HuH-7 (cell line): ENCODE data around the gene AMZ1.

Source experiments
- DNase-seq: peaks from one replicate; pipeline ENCODE4 v3.0.0; 2011; ENCODE audit warnings: low spot score

Gene AMZ1

GRCh38 chr7:2651847-2652735 lies 35.9 kb upstream of the AMZ1 start:
- no peak for DNase-seq

- DNase-seq: no peak
These were observed 35.3 kb upstream of the AMZ1 start for GRCh38 chr7:2652736-2653060.

GRCh38 chr7:2654059-2654458 lies 33.9 kb upstream of the AMZ1 start:
- DNase-seq: no peak

- DNase-seq: no peak
These were observed 32.0 kb upstream of the AMZ1 start for GRCh38 chr7:2655870-2656614.

GRCh38 chr7:2657208-2657607 lies 30.8 kb upstream of the AMZ1 start:
- no peak for DNase-seq

GRCh38 chr7:2657920-2658671 lies 29.9 kb upstream of the AMZ1 start:
- DNase-seq: no peak

GRCh38 chr7:2658941-2659340 lies 29.1 kb upstream of the AMZ1 start:
- no peak for DNase-seq

- DNase-seq: no peak
These were observed 28.2 kb upstream of the AMZ1 start for GRCh38 chr7:2659556-2660358.

- no peak for DNase-seq
These were observed 27.5 kb upstream of the AMZ1 start for GRCh38 chr7:2660359-2661095.

- no peak for DNase-seq
These were observed 26.9 kb upstream of the AMZ1 start for GRCh38 chr7:2661096-2661449.

GRCh38 chr7:2661602-2662272 lies 26.3 kb upstream of the AMZ1 start:
- DNase-seq: no peak

- no peak for DNase-seq
These were observed 25.5 kb upstream of the AMZ1 start for GRCh38 chr7:2662273-2663120.

- no peak for DNase-seq
These were observed 24.7 kb upstream of the AMZ1 start for GRCh38 chr7:2663121-2663886.

- no peak for DNase-seq
These were observed 24.0 kb upstream of the AMZ1 start for GRCh38 chr7:2663960-2664359.

GRCh38 chr7:2665359-2665791 lies 22.6 kb upstream of the AMZ1 start:
- no peak for DNase-seq

GRCh38 chr7:2666155-2666554 lies 21.8 kb upstream of the AMZ1 start:
- no peak for DNase-seq

GRCh38 chr7:2666588-2667250 lies 21.3 kb upstream of the AMZ1 start:
- DNase-seq: no peak

- DNase-seq: no peak
These were observed 20.2 kb upstream of the AMZ1 start for GRCh38 chr7:2667843-2668242.
